Measurements from ENCODE around the gene MAML2. TPM values are rescaled to one million over a fixed set of nuclear protein-coding genes. Genes with fewer than 3 reads are reported as not detected.

Gene MAML2
- total RNA-seq, 3 donors from 2014 or later (not counting 1 experiment from before 2014, with no cell fraction given), result 14.2 to 20.5 (median 16.1) TPM

- peaks cover 35 to 37% of the 10 kb centered on the region in 2 donors for H3K4me1 Mint-ChIP-seq
Measured at GRCh38 chr11:96137373-96137772, 205.6 kb downstream of the MAML2 start.

GRCh38 chr11:96136613-96137298 lies 206.2 kb downstream of the MAML2 start:
- Mint-ChIP-seq H3K36me3 (no peaks in the 10 kb centered on the region), H3K27ac (peak overlapping the region; percentile 4 to 67), H3K4me3 (no peak overlapping the region), H3K4me1 (peaks cover 35 to 37% of the 10 kb centered on the region in 2 donors), H3K9me3 (no peaks in the 10 kb centered on the region), H3K27me3 (ENCODE audit: low read depth in 2 of 2) (no peaks in the 10 kb centered on the region)
- Histone ChIP-seq H3K4me3 (ENCODE audit: low read length) (no peak overlapping the region), H3K27ac (ENCODE audit: low read length) (no peak overlapping the region), H3K36me3 (ENCODE audit: control insufficient read depth, insufficient read depth, low read length) (no peaks in the 10 kb centered on the region), H3K4me1 (ENCODE audit: control insufficient read depth, insufficient read depth, low read length) (peaks cover 4% of the 10 kb centered on the region), H3K9me3 (ENCODE audit: control insufficient read depth, insufficient read depth, low read length) (no peaks in the 10 kb centered on the region), H3K27me3 (ENCODE audit: control insufficient read depth, insufficient read depth, low read length) (no peaks in the 10 kb centered on the region)
- no peak for DNase-seq
- TF ChIP-seq, protein P1, sequence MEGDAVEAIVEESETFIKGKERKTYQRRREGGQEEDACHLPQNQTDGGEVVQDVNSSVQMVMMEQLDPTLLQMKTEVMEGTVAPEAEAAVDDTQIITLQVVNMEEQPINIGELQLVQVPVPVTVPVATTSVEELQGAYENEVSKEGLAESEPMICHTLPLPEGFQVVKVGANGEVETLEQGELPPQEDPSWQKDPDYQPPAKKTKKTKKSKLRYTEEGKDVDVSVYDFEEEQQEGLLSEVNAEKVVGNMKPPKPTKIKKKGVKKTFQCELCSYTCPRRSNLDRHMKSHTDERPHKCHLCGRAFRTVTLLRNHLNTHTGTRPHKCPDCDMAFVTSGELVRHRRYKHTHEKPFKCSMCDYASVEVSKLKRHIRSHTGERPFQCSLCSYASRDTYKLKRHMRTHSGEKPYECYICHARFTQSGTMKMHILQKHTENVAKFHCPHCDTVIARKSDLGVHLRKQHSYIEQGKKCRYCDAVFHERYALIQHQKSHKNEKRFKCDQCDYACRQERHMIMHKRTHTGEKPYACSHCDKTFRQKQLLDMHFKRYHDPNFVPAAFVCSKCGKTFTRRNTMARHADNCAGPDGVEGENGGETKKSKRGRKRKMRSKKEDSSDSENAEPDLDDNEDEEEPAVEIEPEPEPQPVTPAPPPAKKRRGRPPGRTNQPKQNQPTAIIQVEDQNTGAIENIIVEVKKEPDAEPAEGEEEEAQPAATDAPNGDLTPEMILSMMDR (IDR thresholded peaks at IDR 0.05), result no peak
- WGBS (ENCODE audit: insufficient coverage), result 27% methylated on average over 2 of the region's 3 CpGs
- intact Hi-C loops (cut with micrococcal nuclease), result no loop called here
- no peak for ATAC-seq

More at GRCh38 chr11:96137373-96137772, 205.6 kb downstream of the MAML2 start:
- Mint-ChIP-seq H3K27ac (peak overlapping the region; percentile 4 to 67), H3K4me3 (no peak overlapping the region), H3K36me3 (no peaks in the 10 kb centered on the region), H3K9me3 (no peaks in the 10 kb centered on the region), H3K27me3 (ENCODE audit: low read depth in 2 of 2) (no peaks in the 10 kb centered on the region)
- intact Hi-C loops (cut with micrococcal nuclease), result no loop called here
- TF ChIP-seq, protein P1 (IDR thresholded peaks at IDR 0.05), result no peak
- Histone ChIP-seq H3K4me3 (ENCODE audit: low read length) (no peak overlapping the region), H3K36me3 (ENCODE audit: control insufficient read depth, insufficient read depth, low read length) (no peaks in the 10 kb centered on the region), H3K27me3 (ENCODE audit: control insufficient read depth, insufficient read depth, low read length) (no peaks in the 10 kb centered on the region), H3K9me3 (ENCODE audit: control insufficient read depth, insufficient read depth, low read length) (no peaks in the 10 kb centered on the region), H3K27ac (ENCODE audit: low read length) (no peak overlapping the region), H3K4me1 (ENCODE audit: control insufficient read depth, insufficient read depth, low read length) (peaks cover 4% of the 10 kb centered on the region)
- 100% methylated on average over 1 of the region's 2 CpGs for WGBS (ENCODE audit: insufficient coverage)
- DNase-seq (no peak), ATAC-seq (no peak)

DNA sequence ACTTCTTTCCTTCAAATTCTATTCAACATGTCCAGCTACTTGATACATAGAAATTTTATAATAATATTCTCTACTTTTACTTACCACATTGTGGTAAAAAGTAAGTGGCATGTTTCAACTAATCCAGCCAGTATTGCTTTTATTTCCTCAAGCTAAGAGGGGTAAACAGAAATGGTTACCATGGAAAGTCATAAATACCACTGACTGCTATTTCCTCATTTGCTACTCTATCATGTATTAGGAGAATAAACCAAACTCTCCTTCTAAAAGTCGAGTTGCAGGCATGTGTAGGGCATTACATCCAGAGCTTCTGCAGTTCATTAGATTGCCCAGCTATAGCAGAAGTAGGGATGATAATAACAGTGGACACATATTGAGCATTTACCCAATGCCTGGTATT lies 208.4 kb downstream of the MAML2 start:
- Histone ChIP-seq H3K9me3 (ENCODE audit: control insufficient read depth, insufficient read depth, low read length) (no peaks in the 10 kb centered on the region), H3K36me3 (ENCODE audit: control insufficient read depth, insufficient read depth, low read length) (no peaks in the 10 kb centered on the region), H3K4me3 (ENCODE audit: low read length) (no peak overlapping the region), H3K4me1 (ENCODE audit: control insufficient read depth, insufficient read depth, low read length) (peaks cover 4% of the 10 kb centered on the region), H3K27me3 (ENCODE audit: control insufficient read depth, insufficient read depth, low read length) (no peaks in the 10 kb centered on the region), H3K27ac (ENCODE audit: low read length) (peak overlapping the region; percentile 35)
- intact Hi-C loops (cut with micrococcal nuclease), result no loop called here
- H3K4me3 Mint-ChIP-seq, result no peak overlapping the region
- TF ChIP-seq, protein P1 (IDR thresholded peaks at IDR 0.05), result no peak
- H3K27ac Mint-ChIP-seq, result peak overlapping the region; percentile 21 to 63
- no peaks in the 10 kb centered on the region for H3K9me3 Mint-ChIP-seq
- no peaks in the 10 kb centered on the region for H3K27me3 Mint-ChIP-seq (ENCODE audit: low read depth in 2 of 2)
- ATAC-seq (peak; percentile 30 to 73 (median 52)), DNase-seq (peak in 1 of 2 donors; percentile 54)
- H3K36me3 Mint-ChIP-seq, result no peaks in the 10 kb centered on the region
- 0% methylated on average over 1 of the region's 1 CpG for WGBS (ENCODE audit: insufficient coverage)
- H3K4me1 Mint-ChIP-seq, result peaks cover 30% of the 10 kb centered on the region in 2 donors

DNA sequence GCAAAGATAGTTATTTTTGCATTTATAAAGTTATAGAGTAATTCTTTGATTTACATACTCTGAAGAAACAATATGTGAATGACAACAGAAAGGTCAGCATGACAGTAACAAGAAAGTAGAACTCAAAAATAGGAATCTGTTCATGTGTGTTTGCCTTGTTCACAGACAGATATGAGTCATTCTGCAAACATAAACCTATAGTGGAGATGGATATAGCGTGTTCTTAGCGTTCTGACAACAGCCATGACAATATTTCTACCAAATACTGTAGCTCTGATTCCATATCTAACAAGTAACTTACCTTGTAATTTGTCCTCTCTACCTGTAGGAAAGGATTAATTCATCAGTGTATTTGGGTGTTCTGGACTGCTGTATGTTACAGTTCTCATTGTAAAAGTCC lies 210.6 kb downstream of the MAML2 start:
- no peak for DNase-seq
- Mint-ChIP-seq H3K27me3 (ENCODE audit: low read depth in 2 of 2) (no peaks in the 10 kb centered on the region), H3K4me3 (no peak overlapping the region), H3K36me3 (no peaks in the 10 kb centered on the region), H3K27ac (no peak overlapping the region), H3K9me3 (no peaks in the 10 kb centered on the region), H3K4me1 (peaks cover 28 to 30% of the 10 kb centered on the region in 2 donors)
- no peak overlapping the region for H3K4me3 ChIP-seq (ENCODE audit: low read length)
- whole genome bisulfite sequencing (ENCODE audit: insufficient coverage), result no CpG with 5 or more reads among the region's 2 CpGs
- H3K9me3 ChIP-seq (ENCODE audit: control insufficient read depth, insufficient read depth, low read length), result no peaks in the 10 kb centered on the region
- H3K27me3 ChIP-seq (ENCODE audit: control insufficient read depth, insufficient read depth, low read length), result no peaks in the 10 kb centered on the region
- TF ChIP-seq, protein P1 (IDR thresholded peaks at IDR 0.05), result no peak
- ATAC-seq, result no peak
- intact Hi-C loops (cut with micrococcal nuclease), result no loop called here
- H3K27ac ChIP-seq (ENCODE audit: low read length), result no peak overlapping the region
- H3K4me1 ChIP-seq (ENCODE audit: control insufficient read depth, insufficient read depth, low read length), result peaks cover 4% of the 10 kb centered on the region
- no peaks in the 10 kb centered on the region for H3K36me3 ChIP-seq (ENCODE audit: control insufficient read depth, insufficient read depth, low read length)
